HG03108 (cell line): ENCODE measurements around the gene CYGB.

Experiments used
- ATAC-seq: cut with Tn5 transposase; IDR thresholded peaks from one replicate; pipeline ENCODE4 v1.9.1; 2021; ENCODE audit warnings: moderate library complexity; ENCODE audit not compliant: unreplicated experiment

Gene CYGB

GRCh38 chr17:76484228-76484725 is 53.2 kb downstream of the CYGB start:
- no peak for ATAC-seq

- peak; percentile 54 for ATAC-seq
Observed at GRCh38 chr17:76481071-76481655, 56.3 kb downstream of the CYGB start.

GRCh38 chr17:76480632-76481031 is 56.9 kb downstream of the CYGB start:
- peak; percentile 5 for ATAC-seq

- no peak for ATAC-seq
Observed at GRCh38 chr17:76479515-76480060, 57.9 kb downstream of the CYGB start.

GRCh38 chr17:76478730-76479514 is 58.6 kb downstream of the CYGB start:
- no peak for ATAC-seq

GRCh38 chr17:76478097-76478496 is 59.4 kb downstream of the CYGB start:
- ATAC-seq: no peak

GRCh38 chr17:76477576-76477975 is 59.9 kb downstream of the CYGB start:
- ATAC-seq: no peak
